ENCODE measurements around the gene ANKRD40CL.

ANKRD40CL gene

GRCh38 chr17:50767446-50767845 lies at the start of gene ANKRD40CL:
Gene ANKRD40CL, minus strand, starts transcription at chr17:50767518. Its CDS starts 605 bp downstream, at chr17:50766913.
- no peak for TF ChIP-seq GATA3 (IDR thresholded peaks at IDR 0.05; ENCODE audit: low read depth, low read length)
- no peak for TF ChIP-seq GATA2 (IDR thresholded peaks at IDR 0.05; ENCODE audit: low read depth, low read length)

DNA sequence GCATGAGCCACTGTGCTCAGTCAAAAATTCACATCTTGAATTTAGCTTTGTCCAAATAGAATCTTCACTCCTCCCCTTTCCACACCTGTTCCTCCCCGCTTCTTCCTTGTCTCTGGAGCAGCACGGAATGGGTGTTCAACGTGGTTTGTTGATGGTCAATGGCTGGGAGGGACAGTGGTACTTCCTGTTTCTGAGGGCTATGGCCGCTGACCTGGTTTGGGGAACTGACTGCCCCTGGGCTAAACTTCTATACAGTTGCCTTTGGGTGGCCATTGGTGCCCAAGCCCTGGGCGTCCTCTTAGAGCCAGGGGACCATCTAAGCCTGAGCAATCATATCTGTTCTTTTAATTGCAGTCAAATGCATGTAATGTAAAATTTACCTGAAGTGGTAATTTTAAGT lies 49.0 kb upstream of the ANKRD40CL start:
- TF ChIP-seq GATA3 (IDR thresholded peaks at IDR 0.05; ENCODE audit: low read depth, low read length) (no peak), GATA2 (IDR thresholded peaks at IDR 0.05; ENCODE audit: low read depth, low read length) (no peak)

DNA sequence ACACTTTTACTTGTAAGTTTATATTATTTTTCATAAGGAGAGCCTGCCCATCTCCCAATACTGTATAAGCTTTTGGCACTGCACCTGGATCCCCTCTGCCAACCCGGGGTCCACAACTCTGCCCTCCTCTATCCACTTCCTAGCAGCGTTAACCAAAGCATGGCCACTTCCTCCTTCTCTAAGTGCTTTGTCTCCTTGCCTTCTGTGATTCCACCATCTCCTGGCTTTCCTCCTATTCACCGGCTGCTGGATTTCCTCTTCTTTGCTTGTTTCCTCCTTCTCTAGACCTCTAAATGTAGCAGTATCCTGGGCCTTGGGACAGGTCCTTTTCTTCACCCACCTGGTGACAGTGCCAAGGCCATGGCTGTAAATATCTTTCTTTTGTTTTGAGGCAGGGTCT lies 48.1 kb upstream of the ANKRD40CL start:
- no peak for TF ChIP-seq GATA2 (IDR thresholded peaks at IDR 0.05; ENCODE audit: low read depth, low read length)
- no peak for TF ChIP-seq GATA3 (IDR thresholded peaks at IDR 0.05; ENCODE audit: low read depth, low read length)

DNA sequence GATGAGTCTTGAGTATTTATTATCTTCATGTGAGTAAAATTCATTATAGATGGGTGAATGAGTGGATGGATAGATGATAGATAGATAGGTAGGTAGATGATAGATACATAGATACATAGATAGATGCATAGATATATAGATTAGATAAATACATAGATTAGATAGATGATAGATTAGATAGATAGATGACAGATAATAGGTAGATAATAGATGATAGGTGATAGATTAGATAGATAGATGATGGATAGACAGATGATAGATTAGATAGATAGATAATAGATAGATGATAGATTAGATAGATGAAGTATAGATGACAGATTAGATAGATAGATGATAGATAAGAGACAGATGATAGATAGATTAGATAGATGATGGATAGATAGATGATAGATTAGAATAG lies 46.3 kb upstream of the ANKRD40CL start:
- TF ChIP-seq GATA2 (IDR thresholded peaks at IDR 0.05; ENCODE audit: low read depth, low read length): no peak
- TF ChIP-seq GATA3 (IDR thresholded peaks at IDR 0.05; ENCODE audit: low read depth, low read length): peak; percentile 62

GRCh38 chr17:50808888-50809287 lies 41.6 kb upstream of the ANKRD40CL start:
- no peak for TF ChIP-seq GATA3 (IDR thresholded peaks at IDR 0.05; ENCODE audit: low read depth, low read length)
- TF ChIP-seq GATA2 (IDR thresholded peaks at IDR 0.05; ENCODE audit: low read depth, low read length): no peak

- TF ChIP-seq GATA2 (IDR thresholded peaks at IDR 0.05; ENCODE audit: low read depth, low read length): no peak
- TF ChIP-seq GATA3 (IDR thresholded peaks at IDR 0.05; ENCODE audit: low read depth, low read length): no peak
Measured at GRCh38 chr17:50808413-50808812, 41.1 kb upstream of the ANKRD40CL start.

DNA sequence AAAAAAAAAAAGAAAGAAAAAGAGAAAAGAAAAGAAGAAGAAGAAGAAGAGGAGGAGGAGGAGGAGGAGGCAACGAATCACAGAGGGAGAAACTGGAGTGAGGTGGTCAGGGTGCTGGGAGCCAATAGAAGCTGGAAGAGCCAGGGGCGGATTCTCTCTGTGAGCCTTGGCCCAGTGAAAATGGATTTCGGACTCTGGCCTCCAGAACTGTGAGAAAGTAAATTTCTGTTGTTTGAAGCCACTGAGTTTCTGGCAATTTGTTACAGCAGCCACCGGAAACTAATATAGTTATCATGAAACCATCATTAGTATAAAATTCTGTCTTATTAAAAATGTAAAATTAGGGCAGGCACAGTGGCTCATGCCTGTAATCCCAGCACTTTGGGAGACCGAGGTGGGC lies 40.4 kb upstream of the ANKRD40CL start:
- TF ChIP-seq GATA3 (IDR thresholded peaks at IDR 0.05; ENCODE audit: low read depth, low read length) (no peak), GATA2 (IDR thresholded peaks at IDR 0.05; ENCODE audit: low read depth, low read length) (no peak)

GRCh38 chr17:50807009-50807408 lies 39.7 kb upstream of the ANKRD40CL start:
- TF ChIP-seq GATA3 (IDR thresholded peaks at IDR 0.05; ENCODE audit: low read depth, low read length) (no peak), GATA2 (IDR thresholded peaks at IDR 0.05; ENCODE audit: low read depth, low read length) (no peak)

- TF ChIP-seq GATA3 (IDR thresholded peaks at IDR 0.05; ENCODE audit: low read depth, low read length): no peak
- TF ChIP-seq GATA2 (IDR thresholded peaks at IDR 0.05; ENCODE audit: low read depth, low read length): no peak
Measured at GRCh38 chr17:50806141-50806643, 38.9 kb upstream of the ANKRD40CL start.

GRCh38 chr17:50805486-50805885 lies 38.2 kb upstream of the ANKRD40CL start:
- TF ChIP-seq GATA3 (IDR thresholded peaks at IDR 0.05; ENCODE audit: low read depth, low read length): no peak
- no peak for TF ChIP-seq GATA2 (IDR thresholded peaks at IDR 0.05; ENCODE audit: low read depth, low read length)

DNA sequence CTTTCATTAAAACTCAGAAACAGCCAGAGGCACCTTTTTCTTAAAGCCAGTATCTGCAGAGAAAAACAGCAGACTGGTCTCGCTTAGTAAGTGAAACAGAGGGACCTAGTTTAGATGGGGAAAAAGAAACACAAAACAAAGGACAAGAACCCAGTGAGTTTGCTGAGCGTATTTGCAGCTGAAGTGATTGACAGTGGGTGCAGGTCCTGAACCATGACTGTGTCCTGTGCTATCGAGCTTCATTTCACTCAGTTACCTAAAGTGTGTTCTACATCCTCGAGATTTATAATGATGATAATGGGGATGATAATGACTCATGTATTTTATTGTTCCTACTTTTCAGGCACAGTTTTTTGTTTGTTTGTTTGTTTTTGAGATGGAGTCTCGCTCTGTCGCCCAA lies 36.4 kb upstream of the ANKRD40CL start:
- TF ChIP-seq GATA3 (IDR thresholded peaks at IDR 0.05; ENCODE audit: low read depth, low read length): no peak
- no peak for TF ChIP-seq GATA2 (IDR thresholded peaks at IDR 0.05; ENCODE audit: low read depth, low read length)

DNA sequence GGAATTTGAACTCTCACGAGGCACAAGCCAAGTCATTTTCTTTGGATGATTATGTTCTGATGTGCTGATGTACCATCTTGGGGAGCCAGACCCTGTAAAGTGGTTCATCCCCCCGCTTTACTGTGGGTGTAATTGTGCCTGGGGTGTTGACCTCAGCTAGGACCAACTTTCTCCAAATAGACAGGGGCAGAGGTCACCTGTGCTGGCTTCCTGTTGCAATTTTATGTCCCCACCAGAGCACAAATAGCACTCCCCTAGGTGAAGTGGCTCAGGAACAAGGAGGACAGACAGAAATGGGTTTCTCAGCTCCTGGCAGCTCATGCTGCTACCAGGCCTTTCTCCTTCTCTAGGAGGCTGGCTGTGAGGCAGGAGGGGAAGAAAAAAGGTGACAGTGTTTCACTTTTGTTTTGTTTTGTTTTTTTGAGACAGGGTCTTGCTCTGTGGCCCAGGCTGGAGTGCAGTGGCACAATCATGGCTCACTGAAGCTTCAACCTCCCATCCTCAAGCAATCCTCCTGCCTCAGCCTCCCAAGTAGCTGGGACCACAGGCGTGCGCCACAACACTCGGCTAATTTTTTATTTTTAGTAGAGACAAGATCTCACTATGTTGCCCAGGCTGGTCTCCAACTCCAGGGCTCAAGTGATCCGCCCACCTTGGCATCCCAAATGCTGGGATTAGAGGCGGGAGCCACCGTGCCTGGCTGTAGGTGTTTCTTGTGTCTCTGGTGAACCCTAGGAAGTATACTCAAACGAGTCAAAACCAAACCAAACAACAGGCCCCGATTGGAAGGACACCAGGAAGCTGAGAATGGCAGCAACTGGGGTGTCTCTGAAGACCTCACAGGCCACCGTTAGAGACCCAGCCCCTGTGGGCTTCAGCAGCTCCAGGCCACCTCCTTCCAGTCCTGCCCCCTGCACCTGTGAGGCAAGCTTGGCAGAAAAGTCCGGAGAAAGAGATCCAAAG lies 35.6 kb upstream of the ANKRD40CL start:
- no peak for TF ChIP-seq GATA3 (IDR thresholded peaks at IDR 0.05; ENCODE audit: low read depth, low read length)
- no peak for TF ChIP-seq GATA2 (IDR thresholded peaks at IDR 0.05; ENCODE audit: low read depth, low read length)

- no peak for TF ChIP-seq GATA3 (IDR thresholded peaks at IDR 0.05; ENCODE audit: low read depth, low read length)
- TF ChIP-seq GATA2 (IDR thresholded peaks at IDR 0.05; ENCODE audit: low read depth, low read length): no peak
Measured at GRCh38 chr17:50800196-50800700, 32.9 kb upstream of the ANKRD40CL start.

DNA sequence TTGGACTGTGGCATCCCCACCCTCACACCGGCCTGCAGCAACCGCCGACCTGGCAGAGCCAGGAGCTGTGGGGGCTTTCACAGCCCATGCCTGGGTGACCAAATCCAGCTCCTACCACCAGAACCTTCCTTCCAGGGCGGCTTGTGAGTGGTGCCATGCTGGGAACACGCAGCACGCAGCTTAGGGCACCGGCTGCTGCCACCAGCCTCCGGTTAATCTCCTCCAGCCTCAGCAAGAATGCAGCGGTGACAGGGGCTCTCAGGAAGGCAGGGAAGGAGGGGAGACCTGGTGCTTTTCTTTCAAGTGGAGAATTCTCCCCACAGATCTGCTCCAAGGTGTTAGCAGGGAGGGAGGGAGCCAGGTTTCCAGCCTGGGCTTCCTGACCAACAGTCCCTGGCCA lies 32.3 kb upstream of the ANKRD40CL start:
- TF ChIP-seq GATA2 (IDR thresholded peaks at IDR 0.05; ENCODE audit: low read depth, low read length): no peak
- TF ChIP-seq GATA3 (IDR thresholded peaks at IDR 0.05; ENCODE audit: low read depth, low read length): no peak
